Loucy (cell line): ENCODE results near the gene MYL7.

Experiments used
- EZH2phosphoT487 ChIP-seq: fragments of 200-600 bp; IDR thresholded peaks from 2 replicates; pipeline ENCODE4 v1.6.1; 2018; ENCODE audit warnings: antibody characterized with exemption, mild to moderate bottlenecking, moderate library complexity, borderline replicate concordance
- TF ChIP-seq, protein P1 (sequence below): fragments of 200-600 bp; sonication (generic); conservative IDR thresholded peaks from 2 replicates; pipeline ENCODE4 v1.5.1; 2014; ENCODE audit warnings: mild to moderate bottlenecking, antibody characterized with exemption, low read length

DNA sequence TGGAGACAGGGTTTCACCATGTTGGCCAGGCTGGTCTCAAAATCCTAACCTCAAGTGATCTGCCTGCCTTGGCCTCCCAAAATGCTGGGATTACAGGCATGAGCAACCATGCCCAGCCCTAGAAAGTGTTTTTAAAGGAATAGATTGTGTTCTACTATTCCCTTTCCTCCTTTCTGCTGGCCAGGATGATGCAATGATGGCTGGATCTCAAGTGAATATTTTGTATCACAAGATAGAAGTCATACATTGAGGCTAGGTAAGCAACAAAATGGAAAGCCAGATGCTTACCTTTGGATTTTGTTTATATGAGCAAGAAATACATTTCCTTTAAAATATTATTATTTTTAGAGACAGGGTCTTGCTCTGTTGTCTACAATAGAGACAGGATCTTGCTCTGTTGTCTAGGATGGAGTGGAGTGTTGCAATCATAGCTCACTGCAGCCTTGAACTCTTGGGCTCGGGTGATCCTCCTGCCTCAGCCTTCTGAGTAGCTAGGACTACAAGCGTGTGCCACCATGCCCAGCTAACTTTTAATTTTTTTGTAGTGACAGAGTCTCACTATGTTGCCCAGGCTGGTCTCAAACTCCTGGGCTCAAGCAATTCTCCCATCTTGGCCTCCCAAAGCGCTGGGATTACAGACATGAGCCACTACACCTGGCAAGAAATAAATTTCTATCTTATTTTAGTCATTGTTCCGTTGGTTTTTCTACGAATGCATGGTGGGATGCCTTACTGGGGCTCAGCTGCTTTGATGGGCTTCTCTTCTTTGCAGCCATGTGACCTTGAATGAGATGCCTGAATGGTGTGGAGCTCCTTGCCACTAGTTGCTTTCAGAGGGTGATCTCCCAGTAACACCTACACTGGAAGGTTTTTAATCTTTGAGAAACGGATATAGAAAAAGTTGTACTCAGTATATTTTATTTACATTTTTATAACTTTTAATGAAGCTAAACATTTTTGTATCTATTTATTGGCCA is 42.8 kb downstream of the MYL7 start:
- TF ChIP-seq, protein P1, sequence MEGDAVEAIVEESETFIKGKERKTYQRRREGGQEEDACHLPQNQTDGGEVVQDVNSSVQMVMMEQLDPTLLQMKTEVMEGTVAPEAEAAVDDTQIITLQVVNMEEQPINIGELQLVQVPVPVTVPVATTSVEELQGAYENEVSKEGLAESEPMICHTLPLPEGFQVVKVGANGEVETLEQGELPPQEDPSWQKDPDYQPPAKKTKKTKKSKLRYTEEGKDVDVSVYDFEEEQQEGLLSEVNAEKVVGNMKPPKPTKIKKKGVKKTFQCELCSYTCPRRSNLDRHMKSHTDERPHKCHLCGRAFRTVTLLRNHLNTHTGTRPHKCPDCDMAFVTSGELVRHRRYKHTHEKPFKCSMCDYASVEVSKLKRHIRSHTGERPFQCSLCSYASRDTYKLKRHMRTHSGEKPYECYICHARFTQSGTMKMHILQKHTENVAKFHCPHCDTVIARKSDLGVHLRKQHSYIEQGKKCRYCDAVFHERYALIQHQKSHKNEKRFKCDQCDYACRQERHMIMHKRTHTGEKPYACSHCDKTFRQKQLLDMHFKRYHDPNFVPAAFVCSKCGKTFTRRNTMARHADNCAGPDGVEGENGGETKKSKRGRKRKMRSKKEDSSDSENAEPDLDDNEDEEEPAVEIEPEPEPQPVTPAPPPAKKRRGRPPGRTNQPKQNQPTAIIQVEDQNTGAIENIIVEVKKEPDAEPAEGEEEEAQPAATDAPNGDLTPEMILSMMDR = no peak
- TF ChIP-seq EZH2phosphoT487 = no peak
